ENCODE results near the gene TMLHE.
"Not testable (repeated sequence)": the region's sequence is repeated elsewhere in the genome, so short reads cannot be mapped to it uniquely, and the experiment has no call there.

The TMLHE gene

GRCh38 chrX:155592331-155592730, 20.4 kb downstream of the TMLHE start:
- no peak for TF ChIP-seq JUND (IDR thresholded peaks at IDR 0.05; ENCODE audit: low read depth)
- no peak for DNase-seq (ENCODE audit: low read depth in 1 of 2, low spot score in 1 of 2)
- in situ Hi-C loops (cut with HindIII; ENCODE audit: low pct_unique_long_range_greater_than_20kb, low sequenced_read_pairs), result no loop called here

DNA sequence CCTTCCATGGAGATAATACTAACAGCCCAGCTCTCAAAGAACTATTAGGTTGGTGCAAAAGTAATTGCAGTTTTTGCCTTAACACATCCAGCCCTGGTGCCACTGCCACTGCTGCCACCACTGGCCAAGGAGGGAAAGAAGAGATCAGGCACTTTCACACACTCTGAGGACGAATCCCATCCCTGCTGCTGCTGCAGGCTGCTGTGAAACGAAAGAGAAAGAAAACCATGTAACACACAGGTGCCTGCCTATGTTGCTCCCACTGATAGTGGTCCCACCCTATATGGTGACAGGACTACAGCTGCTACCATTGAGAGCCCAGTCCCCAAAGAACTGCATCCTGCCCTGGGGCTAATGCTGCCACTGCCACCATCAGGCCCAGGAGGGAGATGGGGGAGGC, 35.1 kb downstream of the TMLHE start:
- peak in 1 of 2 experiments; percentile 2 for DNase-seq (ENCODE audit: low read depth in 1 of 2, low spot score in 1 of 2)
- in situ Hi-C loops (cut with HindIII; ENCODE audit: low pct_unique_long_range_greater_than_20kb, low sequenced_read_pairs), result no loop called here
- TF ChIP-seq JUND (IDR thresholded peaks at IDR 0.05; ENCODE audit: low read depth), result no peak

DNA sequence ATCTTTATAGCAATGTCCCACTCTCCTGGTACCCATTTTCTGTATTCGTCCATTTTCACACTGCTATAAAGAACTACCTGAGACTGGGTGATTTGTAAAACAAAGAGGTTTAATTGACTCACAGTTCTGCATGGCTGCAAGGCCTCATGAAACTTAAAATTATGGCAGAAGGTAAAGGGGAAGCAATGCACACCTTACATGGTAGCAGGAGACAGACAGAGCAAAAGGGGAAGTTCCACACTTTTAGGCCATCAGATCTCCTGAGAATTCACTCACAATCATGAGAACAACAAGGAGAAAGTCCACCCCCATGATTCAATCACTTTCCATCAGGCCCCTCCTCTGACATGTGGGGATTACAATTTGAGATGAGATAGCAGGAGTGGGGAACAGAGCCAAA, 49.7 kb downstream of the TMLHE start:
- in situ Hi-C loops (cut with HindIII; ENCODE audit: low pct_unique_long_range_greater_than_20kb, low sequenced_read_pairs), result no loop called here
- no peak for DNase-seq (ENCODE audit: low read depth in 1 of 2, low spot score in 1 of 2)
- no peak for TF ChIP-seq JUND (IDR thresholded peaks at IDR 0.05; ENCODE audit: low read depth)

DNA sequence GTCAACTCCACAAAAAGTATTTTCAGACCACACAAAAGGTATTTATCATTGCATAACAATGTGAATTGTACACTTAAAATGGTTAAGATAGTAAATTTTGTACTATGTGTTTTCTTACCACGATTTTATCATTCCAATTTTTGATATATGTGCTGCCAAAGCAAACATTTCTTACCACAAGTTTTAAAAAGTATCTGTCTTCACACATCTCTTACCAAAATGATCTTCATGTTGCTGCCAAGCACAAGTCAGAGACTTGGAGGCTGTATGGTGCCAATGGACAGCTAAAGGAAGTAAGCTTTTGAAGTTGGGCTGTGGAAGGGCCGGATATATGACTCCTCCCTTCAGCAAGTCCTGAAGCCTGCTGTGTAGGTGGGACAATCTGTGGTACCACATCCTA, 67.9 kb downstream of the TMLHE start:
- in situ Hi-C loops (cut with HindIII; ENCODE audit: low pct_unique_long_range_greater_than_20kb, low sequenced_read_pairs), result no loop called here
- TF ChIP-seq JUND (IDR thresholded peaks at IDR 0.05; ENCODE audit: low read depth), result no peak
- no peak for DNase-seq (ENCODE audit: low read depth in 1 of 2, low spot score in 1 of 2)

DNA sequence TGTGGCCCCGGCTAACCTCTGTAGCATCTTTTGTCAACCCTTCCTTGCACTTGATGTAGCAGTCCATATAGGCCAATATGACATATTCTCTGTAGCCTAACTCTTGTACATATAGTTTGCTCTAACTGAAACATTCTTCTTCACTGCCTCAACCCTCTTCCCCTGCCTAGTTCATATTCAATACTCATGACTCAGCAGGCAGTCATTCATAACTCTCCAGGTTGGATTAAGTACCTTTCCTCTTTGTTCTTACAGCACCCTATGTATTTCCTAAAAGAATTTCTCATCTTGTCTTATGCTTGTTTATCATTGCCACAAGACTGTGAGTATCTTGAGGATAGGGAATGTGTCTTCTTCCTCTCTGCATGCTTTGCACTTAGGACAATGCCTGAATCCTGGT, 76.9 kb downstream of the TMLHE start:
- in situ Hi-C loops (cut with HindIII; ENCODE audit: low pct_unique_long_range_greater_than_20kb, low sequenced_read_pairs), result no loop called here
- TF ChIP-seq JUND (IDR thresholded peaks at IDR 0.05; ENCODE audit: low read depth), result no peak
- no peak for DNase-seq (ENCODE audit: low read depth in 1 of 2, low spot score in 1 of 2)

DNA sequence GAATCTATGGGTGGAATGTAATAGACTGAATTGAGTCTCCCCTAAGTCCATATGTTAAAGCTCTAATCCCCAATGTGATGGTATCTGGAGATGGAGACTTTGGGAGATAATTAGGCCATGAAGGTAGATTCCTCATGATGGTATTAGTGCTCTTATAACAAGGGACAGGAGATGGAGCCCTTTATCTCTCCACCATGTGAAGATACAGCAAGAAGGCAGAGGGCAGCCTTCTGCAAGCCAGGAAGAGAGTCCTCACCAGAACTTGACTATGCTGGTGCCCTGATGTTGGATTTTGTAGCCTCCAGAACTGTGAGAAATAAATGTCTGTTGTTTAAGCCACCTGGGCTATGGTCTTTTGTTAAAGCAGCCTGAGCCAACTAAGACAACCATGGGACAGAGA, 78.0 kb downstream of the TMLHE start:
- TF ChIP-seq JUND (IDR thresholded peaks at IDR 0.05; ENCODE audit: low read depth), result no peak
- DNase-seq (ENCODE audit: low read depth in 1 of 2, low spot score in 1 of 2), result peak in 1 of 2 experiments; percentile 1
- in situ Hi-C loops (cut with HindIII; ENCODE audit: low pct_unique_long_range_greater_than_20kb, low sequenced_read_pairs), result no loop called here

DNA sequence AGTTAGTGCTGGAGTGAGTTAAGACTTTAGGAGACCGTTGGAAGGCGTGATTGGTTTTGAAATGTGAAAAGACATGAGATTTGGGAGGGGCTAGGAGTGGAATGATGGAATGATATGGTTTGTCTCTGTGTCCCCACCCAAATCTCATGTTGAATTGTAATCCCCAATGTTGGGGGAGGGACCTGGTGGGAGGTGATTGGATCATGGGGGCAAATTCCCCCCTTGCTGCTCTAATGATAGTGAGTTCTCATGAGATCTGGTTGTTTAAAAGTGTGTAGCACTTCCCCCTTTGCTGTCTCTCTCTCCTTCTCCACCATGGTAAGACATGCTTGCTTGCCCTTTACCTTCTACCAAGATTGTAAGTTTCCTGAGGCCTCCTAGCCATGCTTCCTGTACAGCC, 85.7 kb downstream of the TMLHE start:
- DNase-seq (ENCODE audit: low read depth in 1 of 2, low spot score in 1 of 2); in situ Hi-C loops (cut with HindIII; ENCODE audit: low pct_unique_long_range_greater_than_20kb, low sequenced_read_pairs): not testable (repeated sequence)

- DNase-seq (ENCODE audit: low read depth in 1 of 2, low spot score in 1 of 2), result no peak
- no peak for TF ChIP-seq JUND (IDR thresholded peaks at IDR 0.05; ENCODE audit: low read depth)
Measured at GRCh38 chrX:155514225-155514624, 98.5 kb downstream of the TMLHE start.

DNA sequence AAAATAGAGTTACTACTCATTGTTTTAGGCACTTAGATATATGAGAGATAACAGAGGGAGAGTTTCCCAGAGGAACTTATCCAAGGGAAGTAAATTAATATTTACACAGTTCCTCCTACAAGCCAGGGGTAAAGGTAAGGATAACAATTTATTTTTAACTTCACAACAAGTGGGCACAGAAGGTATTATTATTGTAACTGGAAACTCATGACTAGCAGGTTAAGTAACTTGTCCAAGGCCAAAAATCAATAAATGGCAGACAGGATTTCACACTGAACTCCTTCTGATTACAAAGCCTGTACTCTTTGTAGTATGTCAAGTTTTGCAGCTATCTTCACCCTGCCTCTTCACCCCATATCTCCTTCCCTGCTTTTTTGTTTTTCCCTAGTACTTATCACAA, 107.5 kb downstream of the TMLHE start:
- in situ Hi-C loops (cut with HindIII; ENCODE audit: low pct_unique_long_range_greater_than_20kb, low sequenced_read_pairs), result no loop called here
- TF ChIP-seq JUND (IDR thresholded peaks at IDR 0.05; ENCODE audit: low read depth), result no peak
- no peak for DNase-seq (ENCODE audit: low read depth in 1 of 2, low spot score in 1 of 2)

More at GRCh38 chrX:155514225-155514624, 98.5 kb downstream of the TMLHE start:
- in situ Hi-C loops (cut with HindIII; ENCODE audit: low pct_unique_long_range_greater_than_20kb, low sequenced_read_pairs), result no loop called here

DNA sequence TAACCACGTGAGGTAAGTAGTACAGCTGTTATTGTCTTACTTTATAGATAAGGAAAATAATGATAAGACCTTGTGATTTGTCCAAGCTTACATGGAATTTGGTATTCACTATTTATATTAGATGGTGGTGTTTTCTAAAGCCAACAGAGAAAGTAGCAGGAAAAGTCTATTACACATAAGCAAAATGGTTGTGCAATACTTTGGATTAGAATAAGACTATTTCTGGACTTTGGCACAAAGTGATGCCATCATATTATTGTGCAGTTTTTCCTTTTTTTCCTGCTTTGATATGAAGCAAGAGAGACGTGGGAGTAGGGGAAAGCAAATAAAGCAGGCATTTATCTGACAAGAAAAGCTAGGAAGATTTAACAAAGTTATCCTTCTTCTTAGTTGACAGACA, 117.6 kb downstream of the TMLHE start:
- in situ Hi-C loops (cut with HindIII; ENCODE audit: low pct_unique_long_range_greater_than_20kb, low sequenced_read_pairs), result not testable (repeated sequence)

DNA sequence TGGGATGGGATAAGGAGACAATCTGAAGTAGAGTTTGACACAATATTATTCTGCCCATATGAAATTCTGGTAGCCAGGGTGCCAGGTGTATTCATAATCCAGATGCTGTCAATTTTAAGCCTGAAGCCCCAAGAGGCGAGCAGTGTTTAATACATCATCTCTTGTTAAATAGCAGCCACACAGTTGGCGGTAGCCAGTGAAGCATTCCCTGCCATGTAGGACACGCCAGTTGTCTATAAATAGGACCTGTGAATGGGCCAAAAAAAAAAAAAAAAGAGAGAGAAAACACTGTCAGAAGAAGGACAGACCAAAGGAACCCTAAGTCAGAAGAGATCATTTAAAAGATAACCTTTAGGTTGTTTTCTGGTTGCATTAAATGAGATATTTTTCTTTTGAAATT, 121.3 kb downstream of the TMLHE start:
- in situ Hi-C loops (cut with HindIII; ENCODE audit: low pct_unique_long_range_greater_than_20kb, low sequenced_read_pairs); DNase-seq (ENCODE audit: low read depth in 1 of 2, low spot score in 1 of 2): not testable (repeated sequence)

More for the DNA sequence above, 117.6 kb downstream of the TMLHE start:
- DNase-seq (ENCODE audit: low read depth in 1 of 2, low spot score in 1 of 2), result not testable (repeated sequence)

GRCh38 chrX:155477136-155477535, 135.6 kb downstream of the TMLHE start:
- DNase-seq (ENCODE audit: low read depth in 1 of 2, low spot score in 1 of 2); in situ Hi-C loops (cut with HindIII; ENCODE audit: low pct_unique_long_range_greater_than_20kb, low sequenced_read_pairs): not testable (repeated sequence)

GRCh38 chrX:155466269-155466938, 146.3 kb downstream of the TMLHE start:
- DNase-seq (ENCODE audit: low read depth in 1 of 2, low spot score in 1 of 2); in situ Hi-C loops (cut with HindIII; ENCODE audit: low pct_unique_long_range_greater_than_20kb, low sequenced_read_pairs): not testable (repeated sequence)

GRCh38 chrX:155460501-155460900, 152.3 kb downstream of the TMLHE start:
- in situ Hi-C loops (cut with HindIII; ENCODE audit: low pct_unique_long_range_greater_than_20kb, low sequenced_read_pairs); DNase-seq (ENCODE audit: low read depth in 1 of 2, low spot score in 1 of 2): not testable (repeated sequence)

DNA sequence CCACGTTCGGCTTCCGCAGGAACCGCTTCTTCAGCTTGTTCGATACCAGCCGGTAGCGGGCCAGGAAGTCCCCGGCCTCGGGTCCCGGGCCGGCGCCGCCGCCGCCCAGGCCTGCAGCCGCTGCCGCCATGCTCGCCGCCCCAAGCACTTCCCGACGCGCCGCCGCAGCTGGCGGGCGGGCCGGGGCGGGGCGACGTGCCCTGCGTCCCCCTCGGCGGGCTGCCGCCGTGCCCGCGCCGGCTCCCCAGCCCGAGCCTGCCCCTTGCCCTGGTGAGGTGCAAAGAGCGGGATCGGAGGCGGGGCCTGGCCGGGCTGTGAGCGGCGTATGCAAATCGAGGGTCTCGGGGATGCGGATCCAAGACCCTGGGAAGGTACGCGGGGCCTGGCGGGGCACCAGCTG, 154.3 kb downstream of the TMLHE start, which contains the start of gene F8A3:
TSS of gene F8A3 (minus strand) at position 150 of the 400 bp plus-strand sequence. CDS start at position 130, 20 bp downstream.
- in situ Hi-C loops (cut with HindIII; ENCODE audit: low pct_unique_long_range_greater_than_20kb, low sequenced_read_pairs); DNase-seq (ENCODE audit: low read depth in 1 of 2, low spot score in 1 of 2): not testable (repeated sequence)

GRCh38 chrX:155457761-155458447, 154.8 kb downstream of the TMLHE start:
- in situ Hi-C loops (cut with HindIII; ENCODE audit: low pct_unique_long_range_greater_than_20kb, low sequenced_read_pairs), result not testable (repeated sequence)

More at GRCh38 chrX:155457761-155458447, 154.8 kb downstream of the TMLHE start:
- DNase-seq (ENCODE audit: low read depth in 1 of 2, low spot score in 1 of 2), result not testable (repeated sequence)
